KMS-11 (cell line): ENCODE results near the gene LSAMP.

Experiments used
- H2AFZ ChIP-seq: fragments of 200-600 bp; sonication (generic); 2 replicates; pipeline ENCODE4 v1.6.1; 2016; ENCODE audit warnings: antibody characterized with exemption, mixed run types, low read depth
- H3K27ac ChIP-seq: fragments of 200-600 bp; sonication (generic); 2 replicates; pipeline ENCODE4 v1.6.1; 2016; ENCODE audit warnings: mild to moderate bottlenecking, mixed run types
- H3K27me3 ChIP-seq: fragments of 200-600 bp; sonication (generic); 2 replicates; pipeline ENCODE4 v1.6.1; 2017; ENCODE audit warnings: mild to moderate bottlenecking, low read depth, mixed run types, moderate library complexity; ENCODE audit not compliant: insufficient read depth
- H3K36me3 ChIP-seq: fragments of 200-600 bp; sonication (generic); 2 replicates; pipeline ENCODE4 v1.6.1; 2017; ENCODE audit warnings: mild to moderate bottlenecking, mixed run types; ENCODE audit not compliant: insufficient read depth
- H3K4me1 ChIP-seq: fragments of 200-600 bp; sonication (generic); 2 replicates; pipeline ENCODE4 v1.6.1; 2016; ENCODE audit warnings: mild to moderate bottlenecking, low read depth, mixed run types; ENCODE audit not compliant: poor library complexity, severe bottlenecking
- H3K4me2 ChIP-seq: fragments of 200-600 bp; sonication (generic); 2 replicates; pipeline ENCODE4 v1.7.0; 2016; ENCODE audit warnings: mild to moderate bottlenecking, mixed run types
- H3K4me3 ChIP-seq: fragments of 200-600 bp; sonication (generic); IDR thresholded peaks from 2 replicates; pipeline ENCODE4 v1.6.1; 2017; ENCODE audit warnings: low read depth, low read length, mixed read lengths; ENCODE audit not compliant: insufficient read depth
- H3K79me2 ChIP-seq: fragments of 200-600 bp; sonication (generic); 2 replicates; pipeline ENCODE4 v1.6.1; 2016; ENCODE audit warnings: low read depth, mixed run types; ENCODE audit not compliant: insufficient read depth
- H3K9ac ChIP-seq: fragments of 200-600 bp; sonication (generic); 2 replicates; pipeline ENCODE4 v1.6.1; 2016; ENCODE audit warnings: mild to moderate bottlenecking, mixed run types
- H4K20me1 ChIP-seq: fragments of 200-600 bp; sonication (generic); 2 replicates; pipeline ENCODE4 v1.6.1; 2016; ENCODE audit warnings: mild to moderate bottlenecking, mixed run types; ENCODE audit not compliant: insufficient read depth
- CTCF ChIP-seq: fragments of 200-600 bp; sonication (generic); conservative IDR thresholded peaks from 2 replicates; pipeline ENCODE4 v1.6.1; 2017; ENCODE audit warnings: low read depth, mild to moderate bottlenecking, antibody characterized with exemption, low read length, moderate library complexity, mixed read lengths

LSAMP gene

GRCh38 chr3:116046350-116046749 lies 398.9 kb downstream of the LSAMP start:
- peaks cover 9% of the 10 kb centered on the region for H3K4me1 ChIP-seq
- no peaks in the 10 kb centered on the region for H4K20me1 ChIP-seq
- no peak for TF ChIP-seq CTCF
- H3K27ac ChIP-seq, result no peak overlapping the region
- H3K27me3 ChIP-seq, result no peaks in the 10 kb centered on the region
- H2AFZ ChIP-seq, result no peak overlapping the region
- no peak overlapping the region for H3K4me2 ChIP-seq
- no peak overlapping the region for H3K9ac ChIP-seq
- no peaks in the 10 kb centered on the region for H3K79me2 ChIP-seq
- no peaks in the 10 kb centered on the region for H3K36me3 ChIP-seq
- H3K4me3 ChIP-seq, result no peak overlapping the region

- Histone ChIP-seq H3K27me3 (no peaks in the 10 kb centered on the region), H3K27ac (no peak overlapping the region), H3K36me3 (no peaks in the 10 kb centered on the region), H3K4me3 (no peak overlapping the region), H2AFZ (no peak overlapping the region), H4K20me1 (no peaks in the 10 kb centered on the region), H3K4me1 (peaks cover 9% of the 10 kb centered on the region), H3K4me2 (no peak overlapping the region), H3K79me2 (no peaks in the 10 kb centered on the region), H3K9ac (no peak overlapping the region)
- no peak for TF ChIP-seq CTCF
These were observed 400.0 kb downstream of the LSAMP start for GRCh38 chr3:116045314-116045713.

- H3K36me3 ChIP-seq, result no peaks in the 10 kb centered on the region
- H3K79me2 ChIP-seq, result no peaks in the 10 kb centered on the region
- H2AFZ ChIP-seq, result no peak overlapping the region
- H4K20me1 ChIP-seq, result no peaks in the 10 kb centered on the region
- peaks cover 2% of the 10 kb centered on the region for H3K4me1 ChIP-seq
- H3K9ac ChIP-seq, result no peak overlapping the region
- no peak for TF ChIP-seq CTCF
- H3K4me2 ChIP-seq, result no peak overlapping the region
- no peaks in the 10 kb centered on the region for H3K27me3 ChIP-seq
- no peak overlapping the region for H3K27ac ChIP-seq
- H3K4me3 ChIP-seq, result no peak overlapping the region
These were observed 405.1 kb downstream of the LSAMP start for GRCh38 chr3:116040152-116040551.

GRCh38 chr3:116039651-116039985 lies 405.7 kb downstream of the LSAMP start:
- H4K20me1 ChIP-seq, result no peaks in the 10 kb centered on the region
- H3K4me3 ChIP-seq, result no peak overlapping the region
- H3K4me2 ChIP-seq, result no peak overlapping the region
- no peaks in the 10 kb centered on the region for H3K27me3 ChIP-seq
- no peak for TF ChIP-seq CTCF
- no peak overlapping the region for H3K27ac ChIP-seq
- H2AFZ ChIP-seq, result no peak overlapping the region
- no peak overlapping the region for H3K9ac ChIP-seq
- H3K79me2 ChIP-seq, result no peaks in the 10 kb centered on the region
- H3K36me3 ChIP-seq, result no peaks in the 10 kb centered on the region
- H3K4me1 ChIP-seq, result no peaks in the 10 kb centered on the region
